ENCODE results near the gene REG4. TPM values are rescaled to one million over a fixed set of nuclear protein-coding genes. Genes with fewer than 3 reads are reported as not detected.

Gene REG4
- total RNA-seq, 2 donors from 2014 or later = 3.8 TPM; not detected in 1

GRCh38 chr1:119779869-119780356 is 31.3 kb downstream of the REG4 start:
- no peak for ATAC-seq (ENCODE audit: insufficient number of reproducible peaks, low FRiP score, low read depth)
- no peaks in the 10 kb centered on the region for H3K27me3 ChIP-seq (replicated peaks; ENCODE audit: insufficient read depth)
- no peaks in the 10 kb centered on the region for H3K4me1 ChIP-seq (ENCODE audit: control insufficient read depth in 1 of 2, low read depth in 2 of 2)
- H3K36me3 ChIP-seq = no peaks in the 10 kb centered on the region
- no peak overlapping the region for H3K4me3 ChIP-seq
- H3K27ac ChIP-seq = no peak overlapping the region
- no peak for TF ChIP-seq CTCF (IDR thresholded peaks at IDR 0.05)
- H3K9me3 ChIP-seq = no peaks in the 10 kb centered on the region
- no peak for DNase-seq (ENCODE audit: low spot score)

GRCh38 chr1:119778886-119779560 is 32.2 kb downstream of the REG4 start:
- H3K27me3 ChIP-seq (replicated peaks; ENCODE audit: insufficient read depth) = no peaks in the 10 kb centered on the region
- DNase-seq (ENCODE audit: low spot score) (no peak), ATAC-seq (ENCODE audit: insufficient number of reproducible peaks, low FRiP score, low read depth) (no peak)
- H3K4me3 ChIP-seq = no peak overlapping the region
- no peak overlapping the region for H3K27ac ChIP-seq
- no peaks in the 10 kb centered on the region for H3K4me1 ChIP-seq (ENCODE audit: control insufficient read depth in 1 of 2, low read depth in 2 of 2)
- no peaks in the 10 kb centered on the region for H3K36me3 ChIP-seq
- H3K9me3 ChIP-seq = no peaks in the 10 kb centered on the region
- no peak for TF ChIP-seq CTCF (IDR thresholded peaks at IDR 0.05)

GRCh38 chr1:119778359-119778758 is 32.9 kb downstream of the REG4 start:
- no peak for ATAC-seq (ENCODE audit: insufficient number of reproducible peaks, low FRiP score, low read depth)
- Histone ChIP-seq H3K9me3 (no peaks in the 10 kb centered on the region), H3K27ac (no peak overlapping the region), H3K4me3 (no peak overlapping the region), H3K36me3 (no peaks in the 10 kb centered on the region), H3K4me1 (ENCODE audit: control insufficient read depth in 1 of 2, low read depth in 2 of 2) (no peaks in the 10 kb centered on the region), H3K27me3 (replicated peaks; ENCODE audit: insufficient read depth) (no peaks in the 10 kb centered on the region)
- no peak for DNase-seq (ENCODE audit: low spot score)
- TF ChIP-seq CTCF (IDR thresholded peaks at IDR 0.05) = no peak

- H3K4me3 ChIP-seq = no peak overlapping the region
- ATAC-seq (ENCODE audit: insufficient number of reproducible peaks, low FRiP score, low read depth) (no peak), DNase-seq (ENCODE audit: low spot score) (no peak)
- no peak overlapping the region for H3K27ac ChIP-seq
- no peaks in the 10 kb centered on the region for H3K4me1 ChIP-seq (ENCODE audit: control insufficient read depth in 1 of 2, low read depth in 2 of 2)
- H3K36me3 ChIP-seq = no peaks in the 10 kb centered on the region
- no peaks in the 10 kb centered on the region for H3K9me3 ChIP-seq
- H3K27me3 ChIP-seq (replicated peaks; ENCODE audit: insufficient read depth) = no peaks in the 10 kb centered on the region
- no peak for TF ChIP-seq CTCF (IDR thresholded peaks at IDR 0.05)
Observed at GRCh38 chr1:119774746-119775490, 36.3 kb downstream of the REG4 start.

GRCh38 chr1:119773711-119774241 is 37.5 kb downstream of the REG4 start:
- Histone ChIP-seq H3K4me3 (no peak overlapping the region), H3K27ac (no peak overlapping the region), H3K9me3 (no peaks in the 10 kb centered on the region), H3K4me1 (ENCODE audit: control insufficient read depth in 1 of 2, low read depth in 2 of 2) (no peaks in the 10 kb centered on the region), H3K36me3 (no peaks in the 10 kb centered on the region), H3K27me3 (replicated peaks; ENCODE audit: insufficient read depth) (no peaks in the 10 kb centered on the region)
- DNase-seq (ENCODE audit: low spot score) (no peak), ATAC-seq (ENCODE audit: insufficient number of reproducible peaks, low FRiP score, low read depth) (no peak)
- TF ChIP-seq CTCF (IDR thresholded peaks at IDR 0.05) = no peak
